Anterior cingulate cortex (tissue), 58 donors: ENCODE results near the gene CD3D.
A peak's percentile ranks its signal among the peaks of the same experiment; 100 is the strongest.
"Not testable (repeated sequence)": the region's sequence is repeated elsewhere in the genome, so short reads cannot be mapped to it uniquely, and the experiment has no call there.

Source experiments
- DNase-seq, 58 donors: peaks; one replicate each; lab custom pipeline; 2025; lab: John Stamatoyannopoulos, UW

CD3D gene

GRCh38 chr11:118340449-118340848 is 2.1 kb downstream of the CD3D start:
- DNase-seq = no peak

GRCh38 chr11:118339281-118339961 is 3.1 kb downstream of the CD3D start:
- no peak for DNase-seq

GRCh38 chr11:118338637-118339061 is 3.9 kb downstream of the CD3D start:
- DNase-seq = no peak

GRCh38 chr11:118334745-118335144 is 7.8 kb downstream of the CD3D start:
- no peak for DNase-seq

GRCh38 chr11:118328745-118329144 is 13.8 kb downstream of the CD3D start:
- no peak for DNase-seq

GRCh38 chr11:118325283-118325682 is 17.2 kb downstream of the CD3D start:
- DNase-seq = no peak

- DNase-seq = no peak
Observed at GRCh38 chr11:118322721-118323120, 19.8 kb downstream of the CD3D start.

- DNase-seq = no peak
Observed at GRCh38 chr11:118321386-118322082, 21.0 kb downstream of the CD3D start.

- DNase-seq = no peak
Observed at GRCh38 chr11:118320515-118320914, 22.0 kb downstream of the CD3D start.

- DNase-seq = peak in 1 of 58 donors; percentile 18
Observed at GRCh38 chr11:118319337-118319707, 23.2 kb downstream of the CD3D start.

GRCh38 chr11:118318581-118319336 is 23.7 kb downstream of the CD3D start:
- DNase-seq = no peak

- DNase-seq = no peak
Observed at GRCh38 chr11:118318124-118318523, 24.4 kb downstream of the CD3D start.

- DNase-seq = no peak
Observed at GRCh38 chr11:118314988-118315411, 27.5 kb downstream of the CD3D start.

GRCh38 chr11:118313242-118313641 is 29.3 kb downstream of the CD3D start:
- DNase-seq = no peak

GRCh38 chr11:118312328-118312727 is 30.2 kb downstream of the CD3D start:
- DNase-seq = no peak

GRCh38 chr11:118311518-118311917 is 31.0 kb downstream of the CD3D start:
- DNase-seq = no peak

- DNase-seq = no peak
Observed at GRCh38 chr11:118310781-118311485, 31.6 kb downstream of the CD3D start.

GRCh38 chr11:118310271-118310670 is 32.2 kb downstream of the CD3D start:
- DNase-seq = no peak

- not testable (repeated sequence) for DNase-seq
Observed at GRCh38 chr11:118308995-118309528, 33.4 kb downstream of the CD3D start.

- DNase-seq = no peak
Observed at GRCh38 chr11:118306556-118306955, 35.9 kb downstream of the CD3D start.

- DNase-seq = no peak
Observed at GRCh38 chr11:118305726-118306125, 36.8 kb downstream of the CD3D start.
